HFF-Myc (cell line): ENCODE data around the gene BMF.
"Not testable (repeated sequence)": the region's sequence is repeated elsewhere in the genome, so short reads cannot be mapped to it uniquely, and the experiment has no call there.

Source experiments
- DNase-seq: peaks from one replicate; pipeline ENCODE4 v3.0.0-alpha.2; 2011; ENCODE audit warnings: low read depth; ENCODE audit errors: extremely low read depth
- H3K4me3 ChIP-seq: replicated peaks from 2 replicates; pipeline ENCODE4 v1.5.1; 2011; ENCODE audit warnings: low read depth, mild to moderate bottlenecking, control low read depth, low read length
- CTCF ChIP-seq: IDR thresholded peaks from 2 replicates; pipeline ENCODE4 v1.5.1; 2012; ENCODE audit warnings: mild to moderate bottlenecking, low read depth, low read length, control low read depth; ENCODE audit errors: missing control alignments

BMF gene

GRCh38 chr15:40121911-40122638 lies 13.4 kb upstream of the BMF start:
- DNase-seq: no peak
- H3K4me3 ChIP-seq: no peak overlapping the region
- TF ChIP-seq CTCF: no peak

GRCh38 chr15:40118473-40118872 lies 9.8 kb upstream of the BMF start:
- TF ChIP-seq CTCF: no peak
- no peak for DNase-seq
- no peak overlapping the region for H3K4me3 ChIP-seq

GRCh38 chr15:40115670-40116093 lies 7.0 kb upstream of the BMF start:
- no peak for DNase-seq
- no peak for TF ChIP-seq CTCF

GRCh38 chr15:40115106-40115505 lies 6.4 kb upstream of the BMF start:
- not testable (repeated sequence) for DNase-seq

More at GRCh38 chr15:40115670-40116093, 7.0 kb upstream of the BMF start:
- no peak overlapping the region for H3K4me3 ChIP-seq

GRCh38 chr15:40114218-40114617 lies 5.5 kb upstream of the BMF start:
- H3K4me3 ChIP-seq: no peak overlapping the region
- TF ChIP-seq CTCF: no peak
- no peak for DNase-seq

More at GRCh38 chr15:40115106-40115505, 6.4 kb upstream of the BMF start:
- not testable (repeated sequence) for H3K4me3 ChIP-seq

GRCh38 chr15:40112789-40113188 lies 4.1 kb upstream of the BMF start:
- TF ChIP-seq CTCF: no peak
- H3K4me3 ChIP-seq: no peak overlapping the region
- no peak for DNase-seq

- no peak for TF ChIP-seq CTCF
- no peak for DNase-seq
- no peak overlapping the region for H3K4me3 ChIP-seq
These were observed 3.2 kb upstream of the BMF start for GRCh38 chr15:40111888-40112287.
